HUES6 (cell line): ENCODE measurements around the gene ADAMTS2.

Experiments
- H3K27ac ChIP-seq: 2 replicates; pipeline ENCODE4 v1.7.0; 2013; ENCODE audit warnings: low read depth, mild to moderate bottlenecking, low read length, inconsistent platforms
- H3K27me3 ChIP-seq: 2 replicates; pipeline ENCODE4 v1.6.1; 2013; ENCODE audit warnings: low read length; ENCODE audit not compliant: control insufficient read depth, insufficient read depth
- H3K36me3 ChIP-seq: 2 replicates; pipeline ENCODE4 v1.6.1; 2013; ENCODE audit warnings: low read length; ENCODE audit not compliant: control insufficient read depth, insufficient read depth
- H3K4me1 ChIP-seq: 2 replicates; pipeline ENCODE4 v1.6.1; 2013; ENCODE audit warnings: low read length; ENCODE audit not compliant: control insufficient read depth, insufficient read depth
- H3K4me3 ChIP-seq: 2 replicates; pipeline ENCODE4 v1.5.1; 2013; ENCODE audit warnings: low read depth, low read length
- H3K9ac ChIP-seq: one replicate; pipeline ENCODE4 v1.6.1; 2013; ENCODE audit warnings: mild to moderate bottlenecking, low read length
- H3K9me3 ChIP-seq: 2 replicates; pipeline ENCODE4 v1.6.1; 2013; ENCODE audit warnings: low read depth, low read length; ENCODE audit not compliant: control insufficient read depth, insufficient read depth

The ADAMTS2 gene

DNA sequence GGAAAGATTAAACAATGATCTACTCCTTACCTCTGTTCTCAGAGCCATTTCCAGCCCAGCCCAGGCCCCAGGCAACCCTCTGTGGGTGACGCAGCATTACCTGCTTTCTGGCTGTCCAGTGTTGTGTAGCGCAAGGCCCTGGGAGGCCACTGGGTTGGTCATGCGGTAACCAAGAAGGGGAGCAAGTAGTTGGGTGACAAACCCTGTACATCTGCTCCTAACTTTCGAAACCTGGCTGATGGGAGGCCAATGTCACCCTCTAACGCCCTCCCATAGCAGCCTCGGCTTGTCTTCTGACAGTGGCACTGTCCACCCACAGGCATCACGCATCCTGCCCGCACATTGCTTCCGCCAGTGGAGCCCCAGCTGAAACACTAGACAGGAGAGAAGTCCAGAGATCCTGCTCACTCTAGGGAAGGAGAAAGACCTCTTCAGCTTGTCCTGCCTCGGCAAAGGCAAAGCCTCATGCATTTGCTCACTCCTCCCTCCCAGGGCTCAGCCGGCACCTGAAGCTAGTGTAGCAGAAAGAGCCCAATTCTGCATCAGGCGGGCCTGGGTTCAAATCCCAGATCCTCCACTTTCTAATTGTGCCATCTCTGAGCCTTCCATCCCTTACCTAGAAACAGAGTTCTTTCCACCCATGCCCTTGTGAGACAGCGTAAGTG is 94.6 kb downstream of the ADAMTS2 start:
- Histone ChIP-seq H3K27me3 (no peaks in the 10 kb centered on the region), H3K4me1 (no peaks in the 10 kb centered on the region), H3K36me3 (no peaks in the 10 kb centered on the region)

DNA sequence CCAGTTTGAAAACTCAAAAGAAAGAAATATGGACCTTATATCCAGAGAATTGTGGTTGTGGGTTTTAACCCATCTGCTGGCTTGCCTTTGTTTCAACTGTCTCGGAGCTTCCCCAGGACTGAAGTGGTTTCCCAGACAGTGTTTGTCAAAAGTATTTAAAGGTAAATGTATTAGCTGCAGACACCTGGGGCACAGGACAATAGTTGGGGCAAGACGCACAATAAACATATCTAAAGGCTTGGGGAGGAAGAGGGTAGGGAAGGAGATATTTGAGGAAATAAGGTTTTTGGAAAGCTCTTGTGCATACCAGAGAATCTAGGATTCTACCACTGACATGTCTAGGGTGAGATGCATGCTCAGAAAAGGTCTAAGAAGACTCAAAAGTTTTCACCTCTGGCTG is 99.0 kb downstream of the ADAMTS2 start:
- no peaks in the 10 kb centered on the region for H3K4me1 ChIP-seq
- no peak overlapping the region for H3K9ac ChIP-seq
- H3K9me3 ChIP-seq, result peaks cover 9% of the 10 kb centered on the region
- no peaks in the 10 kb centered on the region for H3K27me3 ChIP-seq
- 0 out of 2 replicates have a peak overlapping the region, but pooled peaks have one; percentile 31 for H3K27ac ChIP-seq
- no peaks in the 10 kb centered on the region for H3K36me3 ChIP-seq
- H3K4me3 ChIP-seq, result no peak overlapping the region; the same call in 1 of the 2 replicates

More for the DNA sequence above, 94.6 kb downstream of the ADAMTS2 start:
- Histone ChIP-seq H3K9ac (no peak overlapping the region), H3K9me3 (peaks cover 9% of the 10 kb centered on the region), H3K27ac (no peak overlapping the region), H3K4me3 (no peak overlapping the region)

DNA sequence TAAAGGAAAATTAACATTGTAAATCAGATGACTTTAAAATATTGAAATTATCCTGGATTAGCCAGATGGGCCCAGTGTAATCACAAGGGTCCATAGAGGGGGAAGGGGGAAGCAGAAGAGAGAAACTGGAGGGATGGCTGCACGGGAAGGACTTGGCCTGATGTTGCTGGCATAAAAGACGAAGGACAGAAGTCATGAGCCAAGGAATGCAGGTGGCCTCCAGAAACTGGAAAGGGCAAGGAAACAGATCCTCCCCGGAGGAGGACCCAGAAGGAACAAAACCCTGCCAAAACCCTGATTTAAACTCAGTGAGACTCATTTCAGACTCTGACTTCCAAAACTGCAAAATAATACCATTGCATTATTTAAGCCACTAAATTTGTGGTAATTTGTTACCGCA is 100.2 kb downstream of the ADAMTS2 start:
- Histone ChIP-seq H3K4me1 (no peaks in the 10 kb centered on the region), H3K4me3 (no peak overlapping the region)

DNA sequence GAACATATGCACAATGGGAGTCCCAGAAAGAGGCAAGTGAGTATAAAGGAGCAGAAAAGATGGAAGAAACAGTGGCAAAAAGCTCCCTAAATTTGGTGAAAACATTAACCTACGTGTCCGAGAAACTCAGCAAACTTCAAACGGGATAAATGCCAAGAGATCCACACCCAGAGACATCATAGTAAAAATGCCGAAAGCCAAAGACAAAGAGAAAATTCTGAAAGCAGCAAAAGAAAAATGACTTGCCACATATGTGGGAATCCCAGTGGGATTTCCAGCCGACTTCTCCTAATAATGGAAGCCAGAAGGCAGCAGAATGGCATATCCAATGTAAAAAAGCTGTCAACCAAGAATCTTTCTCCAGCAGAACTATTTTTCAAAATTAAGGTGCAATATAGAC is 101.2 kb downstream of the ADAMTS2 start:
- H3K36me3 ChIP-seq, result no peaks in the 10 kb centered on the region
- no peak overlapping the region for H3K4me3 ChIP-seq
- H3K9me3 ChIP-seq, result peaks cover 12% of the 10 kb centered on the region
- no peak overlapping the region for H3K27ac ChIP-seq
- H3K27me3 ChIP-seq, result no peaks in the 10 kb centered on the region
- H3K9ac ChIP-seq, result no peak overlapping the region
- no peaks in the 10 kb centered on the region for H3K4me1 ChIP-seq

More for the DNA sequence above, 100.2 kb downstream of the ADAMTS2 start:
- Histone ChIP-seq H3K27me3 (no peaks in the 10 kb centered on the region), H3K36me3 (no peaks in the 10 kb centered on the region), H3K9me3 (peaks cover 9% of the 10 kb centered on the region), H3K27ac (no peak overlapping the region), H3K9ac (no peak overlapping the region)

DNA sequence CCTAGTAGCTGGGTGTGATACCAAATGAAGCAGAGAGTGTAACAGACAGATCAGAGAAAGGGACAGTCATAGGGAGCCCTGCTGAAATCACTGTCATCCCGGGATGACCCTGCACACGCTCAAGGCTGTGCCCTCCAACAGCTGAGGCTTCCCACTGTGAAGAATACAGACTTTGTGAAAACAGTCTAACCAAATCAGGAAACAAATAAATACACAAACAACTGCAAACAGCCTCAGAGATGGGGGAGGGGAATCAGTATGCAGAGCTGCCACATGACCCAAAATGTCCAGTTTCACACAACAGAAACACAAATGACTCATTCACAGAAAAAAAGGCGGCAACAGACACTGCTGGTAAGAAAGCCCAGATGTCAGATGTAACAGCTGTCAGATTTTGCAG is 101.9 kb downstream of the ADAMTS2 start:
- H3K27ac ChIP-seq, result no peak overlapping the region
- no peaks in the 10 kb centered on the region for H3K36me3 ChIP-seq
- no peaks in the 10 kb centered on the region for H3K27me3 ChIP-seq
- H3K4me3 ChIP-seq, result no peak overlapping the region
- no peak overlapping the region for H3K9ac ChIP-seq
- H3K9me3 ChIP-seq, result peaks cover 14% of the 10 kb centered on the region
- no peaks in the 10 kb centered on the region for H3K4me1 ChIP-seq

DNA sequence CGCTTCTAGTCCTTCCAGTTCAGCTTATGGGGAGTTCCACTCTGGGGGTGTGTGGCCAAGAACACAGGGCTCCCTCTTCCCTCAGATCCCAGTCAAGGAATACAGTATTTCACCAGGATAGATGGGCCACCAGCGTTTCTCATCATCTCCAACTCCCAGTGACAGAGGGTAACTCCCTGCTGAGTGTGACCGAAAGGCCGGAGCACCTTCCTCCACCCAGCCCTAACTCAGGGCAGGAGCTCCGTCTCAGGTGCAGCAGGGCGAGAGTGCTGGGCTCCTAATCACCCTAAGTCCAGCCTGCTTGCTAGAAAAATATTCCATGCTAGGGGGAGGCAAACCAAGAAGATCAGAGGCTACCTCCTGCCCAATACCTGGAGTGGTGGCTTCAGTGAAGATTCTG is 102.6 kb downstream of the ADAMTS2 start:
- Histone ChIP-seq H3K27me3 (no peaks in the 10 kb centered on the region), H3K9ac (no peak overlapping the region), H3K9me3 (peaks cover 18% of the 10 kb centered on the region), H3K36me3 (no peaks in the 10 kb centered on the region), H3K27ac (no peak overlapping the region), H3K4me1 (no peaks in the 10 kb centered on the region), H3K4me3 (no peak overlapping the region)

DNA sequence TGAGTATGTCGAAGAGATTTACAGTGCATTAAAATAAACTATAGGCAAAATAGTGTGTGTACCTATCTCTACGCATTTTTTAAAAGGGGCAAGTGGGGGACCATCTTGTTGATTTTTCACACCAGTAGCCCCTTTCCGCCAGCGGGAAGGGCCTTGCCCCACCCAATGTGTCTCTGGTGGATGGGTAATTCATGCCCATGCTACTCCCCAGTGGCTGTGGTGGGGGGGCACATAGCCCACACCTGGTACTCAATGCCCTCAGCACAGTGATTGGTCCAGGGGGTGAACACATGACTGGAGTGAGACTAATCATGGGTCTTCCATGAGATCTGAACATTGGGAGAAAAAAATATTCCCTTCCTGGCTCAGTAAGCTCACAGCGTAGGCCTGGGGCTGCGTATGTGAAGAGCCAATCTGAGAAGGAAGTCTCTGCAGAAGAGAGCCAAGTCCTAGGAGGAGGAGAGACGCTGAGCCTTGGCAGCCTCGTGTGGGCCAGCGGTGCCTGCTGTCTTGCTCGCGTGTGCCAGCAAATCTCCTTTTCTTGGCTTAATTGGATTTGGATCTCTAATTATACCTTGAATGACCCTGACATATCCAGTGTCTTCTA is 103.4 kb downstream of the ADAMTS2 start:
- no peak overlapping the region for H3K4me3 ChIP-seq
- H3K9me3 ChIP-seq, result peaks cover 23% of the 10 kb centered on the region
- H3K36me3 ChIP-seq, result no peaks in the 10 kb centered on the region
- no peak overlapping the region for H3K27ac ChIP-seq
- no peaks in the 10 kb centered on the region for H3K4me1 ChIP-seq
- H3K27me3 ChIP-seq, result no peaks in the 10 kb centered on the region
- no peak overlapping the region for H3K9ac ChIP-seq

DNA sequence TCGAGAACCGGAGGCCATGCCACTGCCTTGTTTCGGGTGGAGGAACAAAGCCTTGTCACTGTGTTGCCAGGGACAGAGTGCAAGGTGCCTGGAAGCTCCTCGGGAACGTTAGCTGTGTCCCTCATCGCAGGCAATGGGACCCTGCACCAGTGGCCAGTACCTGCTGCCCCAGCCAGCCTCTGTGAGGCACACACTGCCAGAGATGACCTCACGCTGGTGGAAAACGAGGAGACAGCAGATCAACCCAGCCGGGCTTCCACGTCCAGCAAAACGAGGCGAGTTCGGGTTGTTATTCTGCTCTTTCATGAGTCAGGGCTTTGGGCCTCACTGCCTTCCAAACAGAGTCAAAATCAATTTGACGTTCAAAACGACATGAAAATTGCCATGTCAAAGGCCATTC is 104.1 kb downstream of the ADAMTS2 start:
- Histone ChIP-seq H3K27ac (no peak overlapping the region), H3K4me1 (no peaks in the 10 kb centered on the region), H3K27me3 (no peaks in the 10 kb centered on the region), H3K36me3 (no peaks in the 10 kb centered on the region), H3K9ac (no peak overlapping the region), H3K4me3 (no peak overlapping the region), H3K9me3 (peaks cover 18% of the 10 kb centered on the region)

DNA sequence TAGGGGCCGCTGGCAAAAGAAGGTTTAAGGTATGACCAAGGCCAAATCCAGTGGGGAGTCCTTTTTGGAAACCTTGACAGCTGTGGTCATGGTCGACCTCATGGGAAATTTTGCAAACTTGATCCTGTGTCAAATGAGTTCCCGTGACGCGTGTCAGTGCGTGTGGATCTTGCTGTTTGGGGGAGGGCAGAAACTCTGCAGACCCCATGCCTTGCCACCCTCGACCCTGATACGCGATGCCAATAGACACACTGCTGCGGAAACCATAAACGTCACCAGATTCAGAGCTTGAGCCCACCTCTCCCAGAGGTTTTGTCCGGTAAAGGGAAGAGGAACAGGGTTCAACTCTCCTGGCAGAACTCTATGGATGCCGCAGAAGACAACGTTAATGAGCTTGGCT is 104.7 kb downstream of the ADAMTS2 start:
- Histone ChIP-seq H3K27ac (no peak overlapping the region), H3K9me3 (peaks cover 14% of the 10 kb centered on the region), H3K27me3 (no peaks in the 10 kb centered on the region), H3K36me3 (no peaks in the 10 kb centered on the region), H3K4me1 (no peaks in the 10 kb centered on the region), H3K9ac (no peak overlapping the region), H3K4me3 (no peak overlapping the region)

DNA sequence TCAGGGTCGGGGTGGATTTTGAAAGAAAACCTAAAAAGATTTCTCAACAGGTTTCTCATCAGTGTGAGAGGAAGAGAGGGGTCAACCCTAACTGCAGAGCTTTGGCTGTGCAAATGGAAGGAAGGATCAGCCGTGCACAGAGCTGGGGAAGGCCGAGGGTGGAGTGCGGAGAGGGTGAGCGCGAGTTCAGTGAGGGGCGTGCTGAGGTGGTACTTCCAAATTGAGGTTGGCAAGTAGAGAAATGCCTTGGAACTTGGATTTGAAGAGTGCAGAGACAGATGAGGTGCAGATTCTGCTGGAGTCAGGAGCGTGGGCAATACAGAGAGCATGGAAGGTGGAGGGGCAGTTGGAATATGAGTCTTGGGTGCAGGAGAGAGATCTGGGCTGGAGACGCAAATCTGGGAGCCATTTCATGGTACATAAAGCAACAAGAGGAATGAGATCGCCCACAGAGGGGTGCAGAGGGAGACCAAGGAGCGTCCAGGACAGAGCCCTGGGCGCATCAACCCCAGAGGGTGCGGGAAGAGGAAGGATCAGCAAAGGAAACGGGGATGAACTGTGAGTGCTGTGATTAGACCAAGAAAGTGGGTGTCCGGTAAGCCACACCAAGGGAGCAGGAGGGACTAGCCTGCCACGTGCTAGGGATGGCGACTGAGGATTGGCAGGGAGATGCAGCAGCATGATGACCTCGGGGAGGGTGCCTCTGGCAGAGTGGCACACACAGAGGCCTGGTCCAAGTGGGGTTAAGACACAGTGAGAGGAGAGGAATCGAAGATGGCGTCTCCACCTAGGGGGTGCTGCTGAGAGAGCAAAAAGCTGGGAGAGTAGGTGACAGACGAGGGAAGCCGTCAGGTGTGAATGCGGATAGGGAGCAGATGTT is 105.8 kb downstream of the ADAMTS2 start:
- Histone ChIP-seq H3K4me1 (no peaks in the 10 kb centered on the region), H3K9me3 (peaks cover 14% of the 10 kb centered on the region), H3K27ac (no peak overlapping the region), H3K36me3 (no peaks in the 10 kb centered on the region), H3K27me3 (no peaks in the 10 kb centered on the region), H3K9ac (no peak overlapping the region), H3K4me3 (no peak overlapping the region)

DNA sequence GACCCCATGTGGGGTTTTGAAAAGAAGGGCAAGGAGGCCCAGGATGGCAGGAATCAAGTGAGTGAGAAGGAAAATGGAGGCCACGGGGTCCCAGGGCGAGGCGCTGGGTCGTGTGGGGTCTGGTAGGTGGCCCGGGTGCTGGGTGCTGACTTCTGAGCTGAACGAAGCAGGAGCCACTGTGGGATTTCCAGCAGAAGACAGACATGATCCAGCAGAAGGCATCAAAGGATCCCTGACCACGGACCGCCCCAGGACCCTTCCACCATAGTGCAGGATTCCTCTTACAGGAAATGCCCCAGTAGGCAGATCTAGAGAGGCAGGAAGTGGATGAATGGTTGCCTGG is 106.7 kb downstream of the ADAMTS2 start:
- no peak overlapping the region for H3K9ac ChIP-seq
- no peaks in the 10 kb centered on the region for H3K27me3 ChIP-seq
- H3K36me3 ChIP-seq, result no peaks in the 10 kb centered on the region
- H3K9me3 ChIP-seq, result peaks cover 14% of the 10 kb centered on the region
- no peak overlapping the region for H3K27ac ChIP-seq
- no peak overlapping the region for H3K4me3 ChIP-seq
- no peaks in the 10 kb centered on the region for H3K4me1 ChIP-seq
